GM23248 (cell line): ENCODE measurements around the gene POLA1.

Experiments used
- EZH2 ChIP-seq: fragments of 200-600 bp; sonication (generic); IDR thresholded peaks from 2 replicates; pipeline ENCODE4 v1.6.1; 2018; ENCODE audit warnings: antibody characterized with exemption, mild to moderate bottlenecking; ENCODE audit not compliant: insufficient read depth, poor library complexity, severe bottlenecking
- EZH2phosphoT487 ChIP-seq: fragments of 200-600 bp; sonication (generic); IDR thresholded peaks from 2 replicates; pipeline ENCODE4 v1.6.1; 2018; ENCODE audit warnings: antibody characterized with exemption, moderate library complexity, mild to moderate bottlenecking, low read depth; ENCODE audit not compliant: insufficient read depth

GRCh38 chrX:25019707-25020390, 326.1 kb downstream of the POLA1 start:
- TF ChIP-seq EZH2 (peak; percentile 38), EZH2phosphoT487 (no peak)
